ENCODE measurements around the gene CNDP2. TPM values are rescaled to one million over a fixed set of nuclear protein-coding genes. Genes with fewer than 3 reads are reported as not detected.

The CNDP2 gene
- total and polyA plus RNA-seq, 8 donors: 65.7 to 196 (median 94.4) TPM

DNA sequence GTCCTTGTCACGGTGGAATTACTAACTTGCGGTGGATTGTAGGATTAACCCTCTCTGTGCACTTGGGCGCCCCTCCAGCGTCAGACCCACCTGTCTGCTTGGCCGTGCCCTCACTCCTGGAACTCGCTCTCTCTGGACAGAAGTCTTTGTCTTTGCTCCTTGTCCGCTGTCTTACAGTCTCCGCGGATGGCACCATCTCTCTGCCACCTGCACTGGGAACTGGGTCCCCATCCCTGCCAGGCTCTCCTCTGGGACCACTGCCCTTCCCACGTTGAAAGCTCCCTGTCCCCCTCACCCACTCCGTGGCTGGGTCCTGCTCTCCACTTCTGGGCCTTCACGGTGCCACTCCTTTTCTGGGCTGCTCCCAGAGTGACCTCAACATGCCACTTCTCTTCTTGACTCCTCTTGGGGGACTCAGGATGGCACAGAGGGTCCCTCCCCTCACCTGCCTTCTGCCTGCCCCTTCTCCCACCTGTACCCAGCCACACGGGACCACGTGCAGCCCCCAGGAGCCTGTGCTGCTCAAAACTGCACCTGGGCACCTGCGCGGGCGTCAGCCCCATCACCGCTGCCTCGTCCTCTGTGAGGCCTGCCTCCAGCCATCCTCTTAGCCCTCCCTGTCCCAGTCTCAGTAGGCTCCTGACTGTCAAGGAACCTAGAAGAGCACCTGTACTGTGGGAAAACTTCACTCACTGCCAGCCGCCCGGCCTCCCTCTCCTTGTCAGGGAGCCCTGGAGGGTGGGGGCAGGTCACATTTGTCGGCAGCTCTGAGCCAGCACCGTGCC, 11.1 kb downstream of the CNDP2 start:
- DNase-seq (peak; percentile 81 to 95 (median 94)), FAIRE-seq (no peak), ATAC-seq (peak; percentile 92 to 97 (median 95))
- peak overlapping the region; percentile 53 to 85 (median 62) for H3K27ac ChIP-seq
- H3K27me3 ChIP-seq: no peaks in the 10 kb centered on the region
- peaks cover 0 to 61% (median 14%) of the 10 kb centered on the region in 3 donors for H3K36me3 ChIP-seq
- H3K4me3 ChIP-seq: no peak overlapping the region
- intact Hi-C loops (cut with DNase I): loop anchor here in 1 of 3 donors (10.0 kb wide), 1 partner anchor 48 kb away; no protein-coding TSS in a partner anchor
- H3K9me3 ChIP-seq: no peaks in the 10 kb centered on the region
- 38 to 46% methylated on average over 23 of the region's 23 CpGs for WGBS, 2 donors
- peaks cover 28 to 33% (median 29%) of the 10 kb centered on the region in 3 donors for H3K4me1 ChIP-seq
- no peak for TF ChIP-seq CTCF (IDR thresholded peaks at IDR 0.05)

DNA sequence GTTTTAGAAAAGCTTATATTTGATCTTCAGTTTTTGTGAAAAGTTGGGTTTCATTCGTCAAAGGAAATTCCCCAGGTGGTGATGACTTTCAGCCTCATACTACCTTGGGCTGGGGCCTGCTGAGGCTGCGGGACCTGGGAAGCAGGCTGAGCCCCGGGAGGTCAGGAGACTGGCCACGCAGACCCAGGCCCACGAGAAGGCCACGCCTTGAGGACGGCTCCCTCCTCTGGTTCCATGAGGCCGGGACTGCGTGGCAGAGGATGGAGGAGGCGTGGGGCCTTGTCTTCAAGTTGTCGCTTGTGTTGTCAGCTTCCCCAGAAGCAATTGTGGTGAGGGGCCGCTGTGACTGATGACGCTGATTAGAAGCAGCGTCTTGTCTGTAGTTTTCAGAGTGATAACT, 11.8 kb downstream of the CNDP2 start:
- no peaks in the 10 kb centered on the region for H3K27me3 ChIP-seq
- intact Hi-C loops (cut with DNase I): loop anchor here in 1 of 3 donors (10.0 kb wide), 1 partner anchor 47 kb away; no protein-coding TSS in a partner anchor
- H3K4me1 ChIP-seq: peaks cover 28 to 33% (median 29%) of the 10 kb centered on the region in 3 donors
- no peak overlapping the region for H3K4me3 ChIP-seq
- peak overlapping the region; percentile 53 to 85 (median 62) for H3K27ac ChIP-seq
- ATAC-seq (peak in 3 of 4 donors; percentile 35 to 59 (median 38)), DNase-seq (no peak), FAIRE-seq (no peak)
- TF ChIP-seq CTCF (IDR thresholded peaks at IDR 0.05): no peak
- no peaks in the 10 kb centered on the region for H3K9me3 ChIP-seq
- WGBS, 2 donors: 35 to 52% methylated on average over 14 of the region's 14 CpGs
- H3K36me3 ChIP-seq: peaks cover 0 to 60% (median 14%) of the 10 kb centered on the region in 3 donors

GRCh38 chr18:74508366-74508765, 12.2 kb downstream of the CNDP2 start:
- 54 to 58% methylated on average over 9 of the region's 9 CpGs for WGBS, 2 donors
- no peaks in the 10 kb centered on the region for H3K27me3 ChIP-seq
- no peaks in the 10 kb centered on the region for H3K9me3 ChIP-seq
- peak overlapping the region; percentile 53 to 85 (median 62) for H3K27ac ChIP-seq
- DNase-seq (no peak), ATAC-seq (no peak), FAIRE-seq (no peak)
- H3K4me3 ChIP-seq: no peak overlapping the region
- H3K36me3 ChIP-seq: peaks cover 0 to 63% (median 14%) of the 10 kb centered on the region in 3 donors
- H3K4me1 ChIP-seq: peaks cover 28 to 33% (median 29%) of the 10 kb centered on the region in 3 donors
- intact Hi-C loops (cut with DNase I): loop anchor here in 1 of 3 donors (10.0 kb wide), 1 partner anchor 46 kb away; no protein-coding TSS in a partner anchor
- no peak for TF ChIP-seq CTCF (IDR thresholded peaks at IDR 0.05)

DNA sequence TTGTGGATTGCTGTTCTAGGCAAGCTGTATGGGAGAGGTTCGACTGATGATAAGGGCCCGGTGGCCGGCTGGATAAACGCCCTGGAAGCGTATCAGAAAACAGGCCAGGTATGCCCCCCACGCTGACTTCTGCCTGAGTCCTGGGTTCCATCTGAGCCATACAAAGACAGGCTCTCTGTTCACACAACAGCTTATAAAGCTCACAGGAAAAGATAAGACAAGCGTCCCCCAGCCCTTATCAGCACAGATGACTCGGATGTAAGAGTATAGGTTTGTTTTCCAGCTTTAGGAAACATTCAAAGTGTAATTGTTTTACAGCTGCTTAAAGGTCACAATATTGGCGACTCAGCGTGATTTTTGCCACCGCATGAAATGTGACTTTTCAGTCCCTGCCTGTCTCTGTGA, 12.7 kb downstream of the CNDP2 start:
- TF ChIP-seq CTCF (IDR thresholded peaks at IDR 0.05): no peak
- H3K27ac ChIP-seq: peak overlapping the region in 2 of 4 donors; percentile 6 to 85
- H3K9me3 ChIP-seq: no peaks in the 10 kb centered on the region
- no peak for DNase-seq
- peaks cover 28 to 33% (median 29%) of the 10 kb centered on the region in 3 donors for H3K4me1 ChIP-seq
- ATAC-seq: no peak
- H3K27me3 ChIP-seq: no peaks in the 10 kb centered on the region
- no peak overlapping the region for H3K4me3 ChIP-seq
- intact Hi-C loops (cut with DNase I): loop anchor here in 1 of 3 donors (10.0 kb wide), 1 partner anchor 46 kb away; no protein-coding TSS in a partner anchor
- no peak for FAIRE-seq
- peaks cover 0 to 61% (median 14%) of the 10 kb centered on the region in 3 donors for H3K36me3 ChIP-seq
- WGBS, 2 donors: 22 to 35% methylated on average over 11 of the region's 11 CpGs
